Activated CD8-positive, alpha-beta memory T cell treated with anti-CD3 and anti-CD28 coated beads, Interleukin-2, amount 10 ng/mL, durations not matched to agents 7 days and 5 days (primary cell): ENCODE data around the gene KIAA1328. TPM values are rescaled to one million over a fixed set of nuclear protein-coding genes. Genes with fewer than 3 reads are reported as not detected.
"Not testable (repeated sequence)": the region's sequence is repeated elsewhere in the genome, so short reads cannot be mapped to it uniquely, and the experiment has no call there.

Source experiments
- ATAC-seq: fragments of 150-1000 bp; cut with Tn5 transposase; one replicate; pipeline ENCODE4 v1.10.0; 2021; ENCODE audit warnings: moderate library complexity
- CTCF ChIA-PET: fragments of 350-600 bp; sonication (Branson Sonifier 250); formaldehyde crosslinking; loops from one replicate; lab custom pipeline; 2021; ENCODE audit warnings: antibody characterized with exemption; lab: Charles Lee
- DNase-seq: peaks from one replicate; pipeline ENCODE4 v3.0.0-alpha.2; 2020
- H3K27ac Mint-ChIP-seq: one replicate; pipeline ENCODE4 v1.8.0; 2021; ENCODE audit warnings: mild to moderate bottlenecking, mixed read lengths
- H3K27me3 Mint-ChIP-seq: one replicate; pipeline ENCODE4 v1.8.0; 2021; ENCODE audit warnings: mixed read lengths
- H3K36me3 Mint-ChIP-seq: one replicate; pipeline ENCODE4 v1.8.0; 2021; ENCODE audit warnings: mild to moderate bottlenecking, mixed read lengths
- H3K4me1 Mint-ChIP-seq: one replicate; pipeline ENCODE4 v1.8.0; 2021; ENCODE audit warnings: mixed read lengths
- H3K4me3 Mint-ChIP-seq: one replicate; pipeline ENCODE4 v1.8.0; 2021; ENCODE audit warnings: mild to moderate bottlenecking, moderate library complexity, mixed read lengths
- H3K9me3 Mint-ChIP-seq: one replicate; pipeline ENCODE4 v1.8.0; 2022; ENCODE audit warnings: low read depth, mixed read lengths
- total RNA-seq, 2 experiments: library from RNA; stranded (reverse); gene quantifications; one replicate each; pipeline ENCODE4 v1.2.3, GENCODE V29; 2021

The KIAA1328 gene
- total RNA-seq, 2 experiments from 2014 or later: 8.6 to 11.2 TPM

DNA sequence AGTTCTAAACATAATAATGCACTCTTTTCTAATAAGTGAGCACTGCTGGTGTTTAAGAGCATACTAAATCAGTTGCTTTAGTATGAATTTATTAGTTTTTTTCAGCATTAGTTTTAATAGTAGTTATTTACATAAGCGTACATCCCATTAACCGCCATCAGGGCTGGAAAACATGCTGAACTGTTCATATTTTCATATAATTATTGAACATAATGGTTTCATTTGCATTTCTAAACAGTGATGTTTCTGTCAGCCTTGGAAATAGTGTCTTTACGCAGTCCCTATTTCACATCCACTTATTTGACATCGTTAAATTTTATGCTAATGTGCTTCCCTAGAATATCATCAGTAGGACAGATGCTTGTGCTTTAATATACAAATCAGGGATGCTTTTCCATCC, 71.5 kb downstream of the KIAA1328 start:
- Mint-ChIP-seq H3K36me3 (peaks cover 13% of the 10 kb centered on the region), H3K4me3 (no peak overlapping the region), H3K27ac (no peak overlapping the region), H3K4me1 (no peaks in the 10 kb centered on the region), H3K27me3 (no peaks in the 10 kb centered on the region), H3K9me3 (peaks cover 2% of the 10 kb centered on the region)
- ATAC-seq (no peak), DNase-seq (no peak)
- CTCF ChIA-PET: no interaction called here

DNA sequence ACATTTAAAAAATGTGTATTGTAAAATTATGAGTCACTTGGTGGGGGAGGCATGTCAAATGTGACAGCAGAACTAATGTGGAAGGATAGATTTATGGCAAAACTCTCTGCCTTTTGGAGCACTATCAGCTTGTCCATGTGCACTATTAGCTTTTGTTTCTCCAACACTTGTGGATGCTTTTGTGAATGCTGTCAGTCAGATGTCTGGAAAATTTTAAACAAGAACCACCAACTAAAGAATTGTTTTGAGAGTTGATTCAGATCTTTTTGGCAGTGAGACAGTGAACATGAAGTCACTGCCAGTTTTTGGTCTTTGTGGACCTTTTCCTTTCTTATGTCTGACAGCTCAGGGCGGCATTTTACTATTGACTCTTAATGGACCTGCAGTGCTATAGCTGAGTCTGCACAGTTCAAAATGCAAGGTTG, 72.4 kb downstream of the KIAA1328 start:
- ATAC-seq (no peak), DNase-seq (no peak)
- H3K4me1 Mint-ChIP-seq: no peaks in the 10 kb centered on the region
- H3K4me3 Mint-ChIP-seq: no peak overlapping the region
- CTCF ChIA-PET: interaction anchor here (1.3 kb wide), 1 partner anchor 72 kb away, joined by 4 read pairs; no protein-coding TSS in a partner anchor
- H3K36me3 Mint-ChIP-seq: peaks cover 16% of the 10 kb centered on the region
- H3K27ac Mint-ChIP-seq: no peak overlapping the region
- peaks cover 2% of the 10 kb centered on the region for H3K9me3 Mint-ChIP-seq
- no peaks in the 10 kb centered on the region for H3K27me3 Mint-ChIP-seq

DNA sequence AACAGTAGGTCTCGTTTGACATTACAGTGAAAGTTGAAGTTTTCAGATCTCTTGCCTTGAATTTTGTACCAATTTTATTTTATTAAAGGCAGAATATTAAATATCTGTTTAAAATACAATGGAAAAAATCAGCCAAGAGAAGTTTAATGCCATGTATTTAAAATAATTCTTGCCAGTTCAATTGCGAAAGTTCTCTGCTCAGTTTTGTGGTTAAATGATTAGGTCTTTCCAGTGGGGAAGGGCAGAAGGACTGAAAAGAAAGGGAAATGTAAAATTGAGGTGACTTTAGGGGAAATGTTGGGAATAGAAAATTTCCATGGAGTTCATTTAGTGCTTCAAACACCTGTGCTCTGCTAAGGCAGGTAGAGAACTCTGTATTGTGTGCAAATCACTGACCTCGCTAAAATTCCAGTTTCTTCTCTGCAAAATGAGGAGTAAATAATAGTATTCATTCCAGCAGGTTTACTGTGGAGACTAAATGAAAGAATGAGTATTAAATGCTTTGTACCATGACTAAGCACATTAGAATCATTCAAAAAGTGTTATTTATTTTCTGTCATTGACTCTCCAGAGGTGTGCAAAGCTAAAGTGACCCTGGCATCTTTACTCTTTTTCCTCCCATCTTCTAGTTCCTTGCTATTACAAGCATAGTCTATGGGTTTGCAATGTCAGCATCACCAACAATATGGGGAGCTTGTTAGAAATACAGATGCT, 74.4 kb downstream of the KIAA1328 start:
- Mint-ChIP-seq H3K36me3 (peaks cover 11% of the 10 kb centered on the region), H3K9me3 (peaks cover 2% of the 10 kb centered on the region), H3K4me3 (no peak overlapping the region), H3K4me1 (no peaks in the 10 kb centered on the region), H3K27me3 (no peaks in the 10 kb centered on the region), H3K27ac (no peak overlapping the region)
- DNase-seq (no peak), ATAC-seq (no peak)
- CTCF ChIA-PET: interaction anchor here (1.6 kb wide), 1 partner anchor 74 kb away, joined by 3 read pairs; the partner anchor contains the start of genes KIAA1328 and TPGS2

DNA sequence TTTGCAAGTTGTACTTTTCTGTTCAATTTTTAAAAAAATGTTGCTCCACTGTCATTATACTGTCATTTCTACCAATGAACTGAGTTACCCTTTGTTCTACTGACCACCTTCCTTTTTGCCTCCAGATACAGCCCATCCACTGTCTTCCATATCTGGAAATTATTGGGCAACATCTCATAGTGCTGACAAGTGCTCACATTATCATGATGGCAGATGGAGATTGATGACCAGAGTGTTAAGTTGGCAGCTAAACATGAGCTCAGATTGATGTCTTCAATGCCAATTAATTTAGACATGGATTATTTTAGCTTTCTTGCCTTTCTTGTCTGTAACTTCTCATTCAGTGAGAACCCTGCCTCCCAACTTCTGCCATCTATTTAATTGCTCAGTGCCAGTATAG, 76.6 kb downstream of the KIAA1328 start:
- Mint-ChIP-seq H3K36me3 (peaks cover 9% of the 10 kb centered on the region), H3K4me3 (no peak overlapping the region), H3K27me3 (no peaks in the 10 kb centered on the region), H3K4me1 (no peaks in the 10 kb centered on the region), H3K9me3 (no peaks in the 10 kb centered on the region), H3K27ac (no peak overlapping the region)
- CTCF ChIA-PET: no interaction called here
- DNase-seq (no peak), ATAC-seq (no peak)

DNA sequence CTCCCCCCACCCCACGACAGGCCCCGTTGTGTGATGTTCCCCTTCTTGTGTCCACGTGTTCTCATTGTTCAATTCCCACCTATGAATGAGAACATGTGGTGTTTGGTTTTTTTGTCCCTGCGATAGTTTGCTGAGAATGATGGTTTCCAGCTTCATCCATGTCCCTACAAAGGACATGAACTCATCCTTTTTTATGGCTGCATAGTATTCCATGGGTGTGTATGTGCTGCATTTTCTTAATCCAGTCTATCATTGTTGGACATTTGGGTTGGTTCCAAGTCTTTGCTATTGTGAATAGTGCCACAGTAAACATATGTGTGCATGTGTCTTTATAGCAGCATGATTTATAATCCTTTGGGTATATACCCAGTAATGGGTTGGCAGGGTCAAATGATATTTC, 80.4 kb downstream of the KIAA1328 start:
- DNase-seq, CTCF ChIA-PET, H3K9me3 Mint-ChIP-seq, H3K27ac Mint-ChIP-seq, ATAC-seq, H3K4me3 Mint-ChIP-seq, H3K27me3 Mint-ChIP-seq: not testable (repeated sequence)
- H3K4me1 Mint-ChIP-seq: peaks cover 19% of the 10 kb centered on the region
- peaks cover 19% of the 10 kb centered on the region for H3K36me3 Mint-ChIP-seq

DNA sequence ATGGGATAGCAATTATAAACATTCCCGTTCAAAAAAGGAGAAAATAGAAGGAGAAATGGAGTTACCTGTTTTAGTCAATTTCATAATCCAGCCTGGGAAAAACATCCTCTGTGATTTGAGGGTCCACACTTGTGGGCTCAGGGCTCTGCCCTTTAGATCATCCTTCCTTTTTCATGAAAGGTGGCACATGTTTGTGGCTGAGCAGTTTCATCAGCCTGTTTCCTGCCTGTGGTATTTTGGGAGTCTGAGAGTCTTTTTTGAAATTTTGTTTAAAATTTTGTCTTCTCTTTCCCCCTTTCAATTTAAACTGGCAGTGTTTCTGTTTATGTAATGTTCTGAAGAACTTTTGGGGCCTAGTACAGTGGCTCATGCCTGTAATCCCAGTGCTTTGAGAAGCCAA, 84.0 kb downstream of the KIAA1328 start:
- Mint-ChIP-seq H3K36me3 (peaks cover 14% of the 10 kb centered on the region), H3K9me3 (no peaks in the 10 kb centered on the region), H3K4me3 (no peak overlapping the region), H3K27me3 (no peaks in the 10 kb centered on the region), H3K27ac (peak overlapping the region; percentile 79), H3K4me1 (peaks cover 20% of the 10 kb centered on the region)
- no peak for ATAC-seq
- peak; percentile 43 for DNase-seq
- CTCF ChIA-PET: no interaction called here

DNA sequence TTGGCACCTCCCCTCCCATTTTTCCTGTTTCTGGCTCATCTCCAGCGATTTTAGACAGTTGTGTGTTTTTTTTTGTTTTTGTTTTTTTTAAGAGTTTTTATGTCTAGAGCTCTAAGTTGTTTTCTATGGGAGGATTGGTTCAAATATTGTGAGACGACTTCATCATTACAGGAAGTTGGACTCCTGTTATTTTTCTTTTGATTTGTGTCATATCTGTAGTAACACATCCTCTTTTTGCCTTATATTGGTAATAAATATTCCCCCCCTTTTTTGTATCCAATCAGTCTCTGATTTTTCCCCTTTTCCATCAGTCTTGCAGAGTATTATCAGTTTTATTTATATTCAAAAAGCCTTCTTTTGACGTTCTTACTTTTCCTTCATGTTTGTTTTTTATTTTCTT, 89.0 kb downstream of the KIAA1328 start:
- Mint-ChIP-seq H3K27ac (no peak overlapping the region), H3K27me3 (no peaks in the 10 kb centered on the region), H3K36me3 (peaks cover 8% of the 10 kb centered on the region), H3K4me1 (peaks cover 12% of the 10 kb centered on the region), H3K4me3 (no peak overlapping the region), H3K9me3 (peaks cover 2% of the 10 kb centered on the region)
- CTCF ChIA-PET: interaction anchor here (0.7 kb wide), 1 partner anchor 536 kb away, joined by 3 read pairs; no protein-coding TSS in a partner anchor
- DNase-seq (no peak), ATAC-seq (no peak)

DNA sequence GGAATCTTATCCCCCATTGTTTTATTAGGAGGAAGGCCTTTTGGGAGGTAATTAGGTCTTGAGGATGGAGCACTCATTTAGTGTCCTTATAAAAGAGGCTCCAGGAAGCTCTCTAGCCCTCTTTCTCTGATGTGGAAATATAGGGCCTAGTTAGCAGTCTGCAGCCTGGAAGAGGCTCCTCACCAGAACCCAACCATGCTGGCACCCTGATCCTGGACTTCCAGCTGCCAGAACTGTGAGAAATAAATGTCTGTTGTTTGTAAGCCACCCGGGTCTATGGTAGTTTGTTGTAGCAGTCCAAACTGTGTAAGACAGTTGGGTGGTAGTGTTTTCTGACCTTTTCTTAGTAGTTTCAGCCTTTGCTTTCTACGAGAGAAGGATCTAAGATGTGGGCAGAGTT, 100.7 kb downstream of the KIAA1328 start:
- H3K9me3 Mint-ChIP-seq: no peaks in the 10 kb centered on the region
- H3K4me3 Mint-ChIP-seq: no peak overlapping the region
- H3K4me1 Mint-ChIP-seq: no peaks in the 10 kb centered on the region
- CTCF ChIA-PET: no interaction called here
- peaks cover 4% of the 10 kb centered on the region for H3K36me3 Mint-ChIP-seq
- ATAC-seq (no peak), DNase-seq (no peak)
- no peaks in the 10 kb centered on the region for H3K27me3 Mint-ChIP-seq
- H3K27ac Mint-ChIP-seq: no peak overlapping the region

DNA sequence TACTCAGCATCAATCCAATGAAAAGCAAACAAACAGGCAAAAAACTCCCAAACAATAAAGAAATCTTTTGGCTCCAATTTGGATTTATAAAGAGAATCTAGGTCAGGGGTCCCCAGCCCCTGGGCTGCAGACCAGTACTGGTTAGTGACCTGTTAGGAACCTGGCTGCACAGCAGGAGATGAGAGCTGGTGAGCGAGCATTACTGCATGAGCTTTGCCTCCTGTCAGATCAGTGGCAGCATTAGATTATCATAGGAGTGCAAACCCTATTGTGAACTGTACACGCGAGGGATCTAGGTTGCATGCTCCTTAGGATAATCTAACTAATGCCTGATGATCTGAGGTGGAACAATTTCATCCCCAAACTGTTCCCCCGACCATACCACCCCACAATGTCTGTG, 102.2 kb downstream of the KIAA1328 start:
- CTCF ChIA-PET: no interaction called here
- no peaks in the 10 kb centered on the region for H3K27me3 Mint-ChIP-seq
- H3K9me3 Mint-ChIP-seq: peaks cover 2% of the 10 kb centered on the region
- ATAC-seq (no peak), DNase-seq (no peak)
- no peak overlapping the region for H3K4me3 Mint-ChIP-seq
- H3K36me3 Mint-ChIP-seq: peaks cover 2% of the 10 kb centered on the region
- no peaks in the 10 kb centered on the region for H3K4me1 Mint-ChIP-seq
- H3K27ac Mint-ChIP-seq: no peak overlapping the region

DNA sequence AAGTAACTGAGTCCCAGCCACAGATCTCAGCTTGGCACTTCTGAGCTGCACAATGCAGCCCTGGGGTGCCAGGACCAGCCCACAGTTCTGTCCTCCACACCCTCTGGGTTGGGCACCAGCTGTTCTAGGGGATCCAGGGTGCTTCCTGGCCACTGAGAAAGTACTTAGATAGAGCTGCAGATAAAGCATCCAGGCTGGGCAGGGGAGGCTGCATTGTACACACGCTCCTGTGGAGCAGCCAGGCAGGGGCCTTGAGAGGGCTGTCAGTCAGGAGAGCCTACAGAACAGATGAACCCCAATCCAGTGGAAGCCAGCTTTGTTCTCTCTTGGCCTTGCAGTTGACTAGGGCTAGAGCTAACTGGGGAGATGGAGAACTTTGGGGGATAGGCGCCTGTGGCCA, 104.6 kb downstream of the KIAA1328 start:
- Mint-ChIP-seq H3K9me3 (peaks cover 8% of the 10 kb centered on the region), H3K27me3 (no peaks in the 10 kb centered on the region), H3K4me1 (no peaks in the 10 kb centered on the region), H3K36me3 (peaks cover 3% of the 10 kb centered on the region), H3K27ac (no peak overlapping the region), H3K4me3 (no peak overlapping the region)
- ATAC-seq: no peak
- DNase-seq: no peak
- CTCF ChIA-PET: no interaction called here

DNA sequence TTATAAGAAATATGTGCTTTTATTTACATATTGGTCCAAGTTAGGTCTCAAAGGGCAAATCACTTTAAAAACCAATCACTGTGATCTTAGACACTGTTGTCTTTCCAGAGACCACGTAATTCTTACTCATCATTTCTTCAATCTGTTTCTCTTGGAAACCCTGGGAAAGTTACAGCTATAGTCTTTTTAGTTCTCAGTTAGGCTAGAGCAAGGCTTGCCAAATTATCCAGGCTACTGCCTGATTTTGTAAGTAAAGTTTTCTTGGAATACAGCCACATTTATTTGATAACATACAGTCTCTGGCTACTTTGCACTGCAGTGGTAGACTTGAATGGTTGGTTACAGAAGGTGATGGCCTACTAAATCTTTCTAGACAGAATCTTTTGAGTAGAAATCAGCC, 106.0 kb downstream of the KIAA1328 start:
- H3K9me3 Mint-ChIP-seq: peaks cover 8% of the 10 kb centered on the region
- CTCF ChIA-PET: no interaction called here
- peaks cover 3% of the 10 kb centered on the region for H3K36me3 Mint-ChIP-seq

DNA sequence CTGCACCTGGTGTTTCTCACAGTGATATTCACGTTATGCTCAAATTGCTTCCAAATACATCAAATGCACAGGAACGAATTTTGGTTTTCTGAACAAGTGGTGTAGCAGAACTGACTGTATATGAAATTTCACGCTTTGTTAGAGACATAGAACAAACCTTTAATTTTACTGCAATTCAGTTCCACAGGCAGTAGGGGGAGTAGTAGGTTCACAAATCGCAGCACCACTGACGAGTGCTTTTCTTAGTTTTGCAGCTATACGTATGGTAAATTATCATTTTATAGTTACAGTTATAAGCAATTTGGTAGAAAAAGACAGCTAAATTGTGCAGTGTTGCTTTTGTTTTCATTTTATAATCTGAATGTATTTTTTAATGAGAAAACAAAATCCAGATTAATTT, 113.3 kb downstream of the KIAA1328 start:
- Mint-ChIP-seq H3K27me3 (no peaks in the 10 kb centered on the region), H3K9me3 (peaks cover 4% of the 10 kb centered on the region), H3K27ac (no peak overlapping the region), H3K36me3 (no peaks in the 10 kb centered on the region), H3K4me1 (no peaks in the 10 kb centered on the region), H3K4me3 (no peak overlapping the region)
- CTCF ChIA-PET: interaction anchor here (1.1 to 1.9 kb wide), 3 partner anchors 25 to 401 kb away, joined by 3 to 7 read pairs (median 5); no protein-coding TSS in a partner anchor
- ATAC-seq (no peak), DNase-seq (no peak)

More for the DNA sequence above, 106.0 kb downstream of the KIAA1328 start:
- no peak overlapping the region for H3K4me3 Mint-ChIP-seq
- H3K4me1 Mint-ChIP-seq: no peaks in the 10 kb centered on the region
- H3K27me3 Mint-ChIP-seq: no peaks in the 10 kb centered on the region
- H3K27ac Mint-ChIP-seq: no peak overlapping the region
- DNase-seq (no peak), ATAC-seq (no peak)

DNA sequence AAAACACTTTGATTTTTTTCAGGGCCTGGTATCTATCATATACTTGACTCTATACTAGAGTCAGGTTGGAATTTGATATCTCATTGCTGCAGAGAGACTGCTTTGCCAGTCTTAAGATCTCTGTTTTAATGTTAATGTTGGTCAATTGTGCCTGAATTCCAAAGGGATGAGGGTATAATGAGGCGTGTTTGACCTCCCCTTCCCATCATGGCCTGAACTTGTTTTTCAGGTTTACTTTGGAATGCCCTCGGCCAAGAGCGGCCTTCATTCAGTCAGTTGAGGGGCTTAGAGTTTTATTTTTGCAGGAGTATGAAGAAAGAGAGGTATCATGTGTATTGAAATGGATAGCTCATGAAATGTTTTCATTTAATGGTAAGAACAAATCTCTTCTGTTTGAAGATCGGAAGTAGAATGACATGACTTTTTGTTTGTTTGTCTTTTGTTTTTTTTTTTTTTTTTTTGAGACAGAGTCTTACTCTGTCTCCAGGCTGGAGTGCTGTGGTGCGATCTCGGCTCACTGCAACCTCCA, 119.0 kb downstream of the KIAA1328 start:
- DNase-seq: no peak
- ATAC-seq: no peak
- no peaks in the 10 kb centered on the region for H3K27me3 Mint-ChIP-seq
- CTCF ChIA-PET: no interaction called here
- no peaks in the 10 kb centered on the region for H3K4me1 Mint-ChIP-seq
- H3K27ac Mint-ChIP-seq: no peak overlapping the region
- H3K4me3 Mint-ChIP-seq: no peak overlapping the region
- H3K36me3 Mint-ChIP-seq: no peaks in the 10 kb centered on the region
- H3K9me3 Mint-ChIP-seq: no peaks in the 10 kb centered on the region

DNA sequence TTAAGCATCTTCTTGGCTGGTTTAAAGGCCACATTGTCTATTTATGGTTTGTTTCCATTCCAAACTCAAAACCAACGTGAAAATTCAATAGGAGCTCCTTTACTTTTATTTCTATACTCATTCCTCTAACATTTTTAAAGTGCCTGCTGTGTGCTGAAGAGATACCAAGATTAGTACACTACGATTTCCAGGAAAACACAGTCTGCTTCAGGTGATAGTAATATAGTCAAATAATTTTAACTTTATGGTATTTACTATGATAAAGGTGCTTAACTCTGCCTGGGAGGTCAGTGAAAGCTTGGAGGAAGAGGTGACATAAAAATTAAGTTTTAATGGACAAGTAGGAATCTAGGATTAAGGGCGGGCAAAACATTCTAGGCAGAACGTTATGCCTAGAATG, 121.4 kb downstream of the KIAA1328 start:
- no peaks in the 10 kb centered on the region for H3K36me3 Mint-ChIP-seq
- ATAC-seq (no peak), DNase-seq (no peak)
- no peaks in the 10 kb centered on the region for H3K9me3 Mint-ChIP-seq
- H3K4me3 Mint-ChIP-seq: no peak overlapping the region
- no peaks in the 10 kb centered on the region for H3K27me3 Mint-ChIP-seq
- H3K4me1 Mint-ChIP-seq: no peaks in the 10 kb centered on the region
- CTCF ChIA-PET: no interaction called here
- H3K27ac Mint-ChIP-seq: no peak overlapping the region
